Neuronal stem cell (in vitro differentiated cells): ENCODE data around the gene DDX42.
A peak's percentile ranks its signal among the peaks of the same experiment; 100 is the strongest.

ENCODE experiments used
- DNase-seq: peaks from one replicate; pipeline ENCODE4 v3.0.0-alpha.2; 2013; ENCODE audit warnings: low spot score
- H2AFZ ChIP-seq: one replicate; pipeline ENCODE4 v1.6.1; 2013; ENCODE audit warnings: mild to moderate bottlenecking, low read length, inconsistent platforms
- H2AK5ac ChIP-seq: 2 replicates; pipeline ENCODE4 v1.6.1; 2013; ENCODE audit warnings: low read depth, mild to moderate bottlenecking, inconsistent platforms, low read length, moderate library complexity, mixed read lengths
- H2BK120ac ChIP-seq: 2 replicates; pipeline ENCODE4 v1.6.1; 2013; ENCODE audit warnings: low read depth, mild to moderate bottlenecking, inconsistent platforms, low read length, moderate library complexity, mixed read lengths
- H2BK12ac ChIP-seq: one replicate; pipeline ENCODE4 v1.6.1; 2013; ENCODE audit warnings: low read length, inconsistent platforms
- H2BK15ac ChIP-seq: 2 replicates; pipeline ENCODE4 v1.6.1; 2013; ENCODE audit warnings: mild to moderate bottlenecking, low read length, inconsistent platforms, mixed read lengths
- H2BK5ac ChIP-seq: one replicate; pipeline ENCODE4 v1.6.1; 2013; ENCODE audit warnings: inconsistent platforms, mild to moderate bottlenecking, low read length, moderate library complexity
- H3K14ac ChIP-seq: one replicate; pipeline ENCODE4 v1.6.1; 2013; ENCODE audit warnings: low read length, inconsistent platforms
- H3K18ac ChIP-seq: 2 replicates; pipeline ENCODE4 v1.6.1; 2013; ENCODE audit warnings: low read length, inconsistent platforms
- H3K23ac ChIP-seq: 2 replicates; pipeline ENCODE4 v1.6.1; 2013; ENCODE audit warnings: low read depth, mild to moderate bottlenecking, mixed read lengths, low read length, inconsistent platforms; ENCODE audit not compliant: poor library complexity
- H3K27ac ChIP-seq: replicated peaks from 3 replicates; pipeline ENCODE4 v1.5.1; 2013; ENCODE audit warnings: low read length, inconsistent platforms
- H3K27me3 ChIP-seq, 3 experiments: 2 replicates each; pipeline ENCODE4 v1.6.1; 2013; ENCODE audit warnings: low read length in 3 of 3, mild to moderate bottlenecking in 2 of 3, inconsistent platforms in 1 of 3, low read depth in 1 of 3, mixed read lengths in 1 of 3, moderate library complexity in 1 of 3; ENCODE audit not compliant: control insufficient read depth in 3 of 3, insufficient read depth in 3 of 3
- H3K36me3 ChIP-seq, 2 donors: replicated peaks in 1 of 2; 2 replicates each; pipeline ENCODE4 v1.6.1; 2013; ENCODE audit warnings: low read length in 2 of 2; ENCODE audit not compliant: control insufficient read depth in 2 of 2, insufficient read depth in 2 of 2
- H3K4ac ChIP-seq: 2 replicates; pipeline ENCODE4 v1.6.1; 2013; ENCODE audit warnings: inconsistent platforms, mild to moderate bottlenecking, low read length, moderate library complexity
- H3K4me1 ChIP-seq, 2 donors: 1 replicate in 1 of 2; 2 replicates in 1 of 2; pipeline ENCODE4 v1.6.1; 2013; ENCODE audit warnings: low read length in 2 of 2, low read depth in 1 of 2; ENCODE audit not compliant: control insufficient read depth in 2 of 2, insufficient read depth in 1 of 2
- H3K4me2 ChIP-seq: one replicate; pipeline ENCODE4 v1.6.1; 2013; ENCODE audit warnings: mild to moderate bottlenecking, low read length, inconsistent platforms; ENCODE audit not compliant: insufficient read depth, poor library complexity, severe bottlenecking
- H3K4me3 ChIP-seq, 2 donors: 2 replicates each; pipeline ENCODE4 v1.5.1; 2013; ENCODE audit warnings: low read length in 2 of 2, mild to moderate bottlenecking in 2 of 2, inconsistent platforms in 1 of 2, moderate library complexity in 1 of 2
- H3K79me1 ChIP-seq: one replicate; pipeline ENCODE4 v1.6.1; 2013; ENCODE audit warnings: low read depth, mild to moderate bottlenecking, inconsistent platforms, low read length, moderate library complexity
- H3K9ac ChIP-seq: one replicate; pipeline ENCODE4 v1.6.1; 2013; ENCODE audit warnings: mild to moderate bottlenecking, low read depth, low read length, inconsistent platforms; ENCODE audit not compliant: poor library complexity
- H3K9me3 ChIP-seq, 2 donors: replicated peaks in 1 of 2; 2 replicates each; pipeline versions ENCODE3 to v1.6.1; 2013; ENCODE audit warnings: low read length in 2 of 2, mild to moderate bottlenecking in 2 of 2, inconsistent platforms in 1 of 2, low read depth in 1 of 2, mixed read lengths in 1 of 2, moderate library complexity in 1 of 2; ENCODE audit not compliant: control insufficient read depth in 2 of 2, insufficient read depth in 1 of 2
- H4K8ac ChIP-seq: one replicate; pipeline ENCODE4 v1.6.1; 2013; ENCODE audit warnings: low read depth, mild to moderate bottlenecking, inconsistent platforms, low read length, moderate library complexity
- H4K91ac ChIP-seq: one replicate; pipeline ENCODE4 v1.6.1; 2013; ENCODE audit warnings: low read length, low read depth, mild to moderate bottlenecking, inconsistent platforms; ENCODE audit not compliant: poor library complexity
- WGBS, 2 donors: extraction: QIAGEN DNeasy Blood & Tissue Kit; methylation state at CpG; one replicate each; pipeline ENCODE4 v1.1.7; 2013; ENCODE audit warnings: missing lambda C conversion rate in 2 of 2, mixed read lengths in 1 of 2; ENCODE audit not compliant: insufficient read length in 2 of 2, insufficient replicate concordance in 1 of 2; ENCODE audit errors: extremely low coverage in 2 of 2; 5-methylcytosine and 5-hydroxymethylcytosine counted together

DDX42 gene

DNA sequence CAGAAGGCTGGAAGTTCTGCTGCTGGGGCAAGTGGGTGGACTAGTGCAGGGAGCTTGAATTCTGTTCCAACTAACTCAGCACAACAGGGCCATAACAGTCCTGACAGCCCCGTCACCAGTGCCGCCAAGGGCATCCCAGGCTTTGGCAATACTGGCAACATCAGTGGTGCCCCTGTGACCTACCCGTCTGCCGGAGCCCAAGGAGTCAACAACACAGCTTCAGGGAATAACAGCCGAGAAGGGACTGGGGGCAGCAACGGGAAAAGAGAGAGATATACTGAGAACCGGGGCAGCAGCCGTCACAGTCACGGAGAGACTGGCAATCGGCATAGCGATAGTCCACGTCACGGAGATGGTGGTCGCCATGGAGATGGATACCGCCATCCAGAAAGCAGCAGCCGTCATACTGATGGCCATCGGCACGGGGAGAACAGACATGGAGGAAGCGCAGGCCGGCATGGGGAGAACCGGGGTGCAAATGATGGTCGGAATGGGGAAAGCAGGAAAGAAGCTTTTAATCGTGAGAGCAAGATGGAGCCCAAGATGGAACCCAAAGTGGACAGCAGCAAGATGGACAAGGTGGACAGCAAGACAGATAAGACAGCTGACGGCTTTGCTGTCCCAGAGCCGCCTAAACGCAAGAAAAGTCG, 43.9 kb downstream of the DDX42 start:
- H3K36me3 ChIP-seq: peaks cover 71 to 100% of the 10 kb centered on the region in 2 donors
- no CpG with 5 or more reads among the region's 27 CpGs for WGBS, 2 donors

DNA sequence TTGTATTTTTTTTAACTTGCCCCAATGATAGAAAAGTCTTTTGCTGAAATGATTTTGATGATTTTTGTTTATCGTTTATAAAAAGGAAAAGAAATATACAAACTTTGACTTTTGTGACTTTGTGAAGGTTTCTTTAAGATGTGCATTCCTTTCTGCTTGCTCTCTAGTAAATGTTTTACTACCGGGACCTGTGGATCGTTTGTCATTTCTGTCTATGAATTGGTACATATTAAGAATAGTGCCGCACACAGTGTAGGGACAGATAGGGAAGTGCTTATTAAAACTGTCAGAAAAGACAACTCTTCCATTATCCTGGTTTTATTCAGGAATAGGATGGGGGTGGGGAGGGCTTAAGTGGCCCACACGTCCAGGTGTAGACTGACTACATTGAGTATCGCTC, 45.2 kb downstream of the DDX42 start:
- Histone ChIP-seq H3K14ac (no peak overlapping the region), H4K91ac (no peak overlapping the region), H3K27ac (no peak overlapping the region), H3K4ac (no peak overlapping the region), H4K8ac (no peak overlapping the region), H2BK12ac (no peak overlapping the region), H3K18ac (no peak overlapping the region), H3K4me2 (no peak overlapping the region), H2BK5ac (no peak overlapping the region), H3K36me3 (peaks cover 72 to 100% of the 10 kb centered on the region in 2 donors), H3K9me3 (no peaks in the 10 kb centered on the region), H2BK120ac (no peak overlapping the region), H2AFZ (no peak overlapping the region), H3K4me1 (no peaks in the 10 kb centered on the region), H2BK15ac (no peak overlapping the region), H3K27me3 (no peaks in the 10 kb centered on the region), H3K23ac (no peak overlapping the region), H3K79me1 (peaks cover 3% of the 10 kb centered on the region), H3K9ac (no peak overlapping the region), H3K4me3 (no peak overlapping the region), H2AK5ac (no peak overlapping the region)
- 100% methylated on average over 1 of the region's 6 CpGs; no CpG with 5 or more reads in 1 of the 2 donors for WGBS, 2 donors
- DNase-seq: no peak

More for the DNA sequence above, 43.9 kb downstream of the DDX42 start:
- Histone ChIP-seq H3K4me2 (no peak overlapping the region), H2BK5ac (no peak overlapping the region), H3K4me3 (no peak overlapping the region), H3K9ac (peak overlapping the region; percentile 10), H3K9me3 (no peaks in the 10 kb centered on the region), H3K14ac (no peak overlapping the region), H3K79me1 (peaks cover 3% of the 10 kb centered on the region), H3K27ac (no peak overlapping the region), H2BK15ac (no peak overlapping the region), H3K27me3 (no peaks in the 10 kb centered on the region), H4K8ac (no peak overlapping the region), H2AFZ (no peak overlapping the region), H3K4me1 (no peaks in the 10 kb centered on the region), H3K4ac (no peak overlapping the region), H3K23ac (no peak overlapping the region), H2AK5ac (no peak overlapping the region), H4K91ac (no peak overlapping the region), H2BK120ac (no peak overlapping the region), H3K18ac (no peak overlapping the region), H2BK12ac (no peak overlapping the region)
- no peak for DNase-seq

- WGBS, 2 donors: no CpG with 5 or more reads among the region's 21 CpGs
Measured at GRCh38 chr17:63819585-63820537, 45.9 kb downstream of the DDX42 start.

DNA sequence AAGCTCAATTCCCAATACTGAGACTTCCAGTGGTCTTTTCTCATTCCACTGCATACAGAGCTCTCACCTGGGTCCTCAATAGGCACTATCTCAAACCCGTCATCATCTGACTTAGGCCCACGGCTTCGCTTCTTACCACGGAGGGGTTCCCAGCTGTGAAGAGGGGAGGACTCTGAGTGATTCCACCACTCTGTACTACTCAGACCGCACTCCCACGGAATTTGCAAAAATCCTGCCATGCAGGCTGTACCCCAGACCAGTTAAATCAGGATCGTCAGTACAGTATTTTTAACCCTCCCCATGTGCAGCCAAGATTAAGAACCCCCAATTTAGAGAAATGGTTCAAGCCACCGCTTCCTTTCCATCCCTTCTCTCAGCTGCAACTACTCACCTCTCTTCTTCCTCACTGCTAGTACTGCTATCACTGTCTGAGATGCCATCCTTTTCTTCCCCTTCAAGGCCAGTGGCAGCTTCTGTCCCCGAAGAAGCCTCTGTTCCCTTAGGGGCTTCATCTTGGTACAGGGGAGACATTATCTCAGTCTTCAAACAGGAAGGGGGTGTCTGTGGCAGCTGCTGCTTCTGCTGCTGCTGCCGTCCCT, 47.1 kb downstream of the DDX42 start:
- no peak for DNase-seq
- WGBS, 2 donors: no CpG with 5 or more reads among the region's 10 CpGs

More at GRCh38 chr17:63819585-63820537, 45.9 kb downstream of the DDX42 start:
- no peak overlapping the region for H3K18ac ChIP-seq
- H2AK5ac ChIP-seq: no peak overlapping the region
- H3K4me2 ChIP-seq: no peak overlapping the region
- H3K36me3 ChIP-seq: peaks cover 74 to 100% of the 10 kb centered on the region in 2 donors
- H2BK120ac ChIP-seq: no peak overlapping the region
- no peak overlapping the region for H3K9ac ChIP-seq
- H3K23ac ChIP-seq: no peak overlapping the region
- peaks cover 3% of the 10 kb centered on the region for H3K79me1 ChIP-seq
- H3K4me1 ChIP-seq: no peaks in the 10 kb centered on the region
- no peak overlapping the region for H3K14ac ChIP-seq
- no peak overlapping the region for H3K4me3 ChIP-seq
- H3K27me3 ChIP-seq: no peaks in the 10 kb centered on the region
- DNase-seq: no peak
- no peak overlapping the region for H3K4ac ChIP-seq
- H3K9me3 ChIP-seq: no peaks in the 10 kb centered on the region
- H4K91ac ChIP-seq: no peak overlapping the region
- no peak overlapping the region for H4K8ac ChIP-seq
- H2BK5ac ChIP-seq: no peak overlapping the region
- no peak overlapping the region for H2BK12ac ChIP-seq
- no peak overlapping the region for H3K27ac ChIP-seq
- H2AFZ ChIP-seq: no peak overlapping the region
- no peak overlapping the region for H2BK15ac ChIP-seq

More for the DNA sequence above, 47.1 kb downstream of the DDX42 start:
- no peak overlapping the region for H3K14ac ChIP-seq
- no peak overlapping the region for H4K8ac ChIP-seq
- H3K79me1 ChIP-seq: peaks cover 3% of the 10 kb centered on the region
- H3K23ac ChIP-seq: no peak overlapping the region
- H3K4me1 ChIP-seq: peaks cover 2 to 3% of the 10 kb centered on the region in 2 donors
- no peak overlapping the region for H3K27ac ChIP-seq
- H3K9me3 ChIP-seq: no peaks in the 10 kb centered on the region
- no peak overlapping the region for H2BK5ac ChIP-seq
- no peak overlapping the region for H2BK15ac ChIP-seq
- H2AFZ ChIP-seq: no peak overlapping the region
- no peak overlapping the region for H3K18ac ChIP-seq
- no peak overlapping the region for H3K4ac ChIP-seq
- no peak overlapping the region for H2AK5ac ChIP-seq
- H3K4me3 ChIP-seq: no peak overlapping the region
- H2BK12ac ChIP-seq: no peak overlapping the region
- H3K36me3 ChIP-seq: peaks cover 72 to 100% of the 10 kb centered on the region in 2 donors
- no peak overlapping the region for H4K91ac ChIP-seq
- no peak overlapping the region for H3K4me2 ChIP-seq
- no peak overlapping the region for H2BK120ac ChIP-seq
- H3K27me3 ChIP-seq: no peaks in the 10 kb centered on the region
- no peak overlapping the region for H3K9ac ChIP-seq
